Sigmoid colon (tissue), 4 donors: ENCODE data around the gene FRRS1L.

ENCODE experiments used
- EP300 ChIP-seq, 4 donors: sonication (generic); formaldehyde crosslinking; IDR thresholded peaks; one replicate each; pipeline ENCODE4 v1.6.1; 2017; ENCODE audit warnings: antibody characterized with exemption in 4 of 4
- POLR2A ChIP-seq, 2 donors: fragments of 450-650 bp; IDR thresholded peaks; one replicate each; pipeline ENCODE4 v1.6.1; 2016; ENCODE audit warnings: antibody characterized with exemption in 2 of 2, mild to moderate bottlenecking in 2 of 2, moderate library complexity in 2 of 2
- POLR2AphosphoS5 ChIP-seq, 4 donors: sonication (generic); formaldehyde crosslinking; IDR thresholded peaks; one replicate each; pipeline ENCODE4 v1.6.1; 2017; ENCODE audit warnings: antibody characterized with exemption in 4 of 4
- TF ChIP-seq, protein P1 (sequence below), 4 experiments: fragments of 450-650 bp in 3 of 4; fragments of 200-600 bp in 1 of 4; IDR thresholded peaks; one replicate each; pipeline ENCODE4 v1.5.1; 2016 to 2019; ENCODE audit warnings: antibody characterized with exemption in 4 of 4, mild to moderate bottlenecking in 3 of 4, moderate library complexity in 2 of 4

GRCh38 chr9:109133533-109133932 is 33.5 kb downstream of the FRRS1L start:
- TF ChIP-seq POLR2A (IDR thresholded peaks at IDR 0.05) (no peak), POLR2AphosphoS5 (IDR thresholded peaks at IDR 0.05) (no peak), EP300 (IDR thresholded peaks at IDR 0.05) (no peak)
- TF ChIP-seq, protein P1, sequence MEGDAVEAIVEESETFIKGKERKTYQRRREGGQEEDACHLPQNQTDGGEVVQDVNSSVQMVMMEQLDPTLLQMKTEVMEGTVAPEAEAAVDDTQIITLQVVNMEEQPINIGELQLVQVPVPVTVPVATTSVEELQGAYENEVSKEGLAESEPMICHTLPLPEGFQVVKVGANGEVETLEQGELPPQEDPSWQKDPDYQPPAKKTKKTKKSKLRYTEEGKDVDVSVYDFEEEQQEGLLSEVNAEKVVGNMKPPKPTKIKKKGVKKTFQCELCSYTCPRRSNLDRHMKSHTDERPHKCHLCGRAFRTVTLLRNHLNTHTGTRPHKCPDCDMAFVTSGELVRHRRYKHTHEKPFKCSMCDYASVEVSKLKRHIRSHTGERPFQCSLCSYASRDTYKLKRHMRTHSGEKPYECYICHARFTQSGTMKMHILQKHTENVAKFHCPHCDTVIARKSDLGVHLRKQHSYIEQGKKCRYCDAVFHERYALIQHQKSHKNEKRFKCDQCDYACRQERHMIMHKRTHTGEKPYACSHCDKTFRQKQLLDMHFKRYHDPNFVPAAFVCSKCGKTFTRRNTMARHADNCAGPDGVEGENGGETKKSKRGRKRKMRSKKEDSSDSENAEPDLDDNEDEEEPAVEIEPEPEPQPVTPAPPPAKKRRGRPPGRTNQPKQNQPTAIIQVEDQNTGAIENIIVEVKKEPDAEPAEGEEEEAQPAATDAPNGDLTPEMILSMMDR (IDR thresholded peaks at IDR 0.05) = no peak
